ENCODE results near the gene CFAP77. TPM values are rescaled to one million over a fixed set of nuclear protein-coding genes. Genes with fewer than 3 reads are reported as not detected.
A peak's percentile ranks its signal among the peaks of the same experiment; 100 is the strongest.

CFAP77 gene
- total and polyA plus RNA-seq, 4 donors: 4.9 to 12.8 (median 6.2) TPM

DNA sequence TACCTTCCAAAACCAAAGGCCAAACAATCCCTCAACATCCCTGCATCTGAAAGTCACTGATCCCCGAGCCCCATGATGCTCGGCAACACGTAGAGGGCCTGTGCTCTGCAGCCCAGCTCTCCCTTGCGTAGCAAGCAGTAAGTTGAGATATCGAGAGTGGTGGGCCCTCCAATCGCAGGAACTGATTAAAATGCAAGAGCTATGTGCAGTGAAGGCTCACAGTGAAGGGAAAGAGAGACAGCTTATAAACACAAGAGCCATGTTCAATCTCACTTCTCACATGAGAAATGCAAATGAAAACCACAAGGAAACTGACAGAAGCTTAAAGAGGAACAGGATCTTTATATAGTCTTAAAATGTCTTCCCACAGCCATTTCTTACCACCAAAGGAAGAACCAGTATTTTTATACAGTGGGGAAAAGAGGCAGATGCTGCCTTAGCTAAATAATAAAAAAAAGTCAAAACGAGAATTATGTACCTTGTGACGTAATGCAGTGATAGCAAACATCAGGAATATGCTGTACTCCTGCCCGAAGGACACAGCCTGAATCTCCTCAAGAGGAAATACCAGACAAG is 28.0 kb upstream of the CFAP77 start:
- Histone ChIP-seq H3K4me1 (ENCODE audit: control insufficient read depth in 5 of 5, insufficient read depth in 5 of 5, low read length in 5 of 5) (peaks cover 0 to 2% (median 0%) of the 10 kb centered on the region in 5 donors), H3K36me3 (ENCODE audit: control insufficient read depth in 4 of 4, insufficient read depth in 4 of 4, low read length in 4 of 4) (peaks cover 14 to 48% (median 33%) of the 10 kb centered on the region in 4 donors), H3K27ac (ENCODE audit: low read depth in 1 of 2, low read length in 1 of 2) (peak overlapping the region in 1 of 2 donors; percentile 37), H3K27me3 (ENCODE audit: control insufficient read depth in 3 of 3, insufficient read depth in 3 of 3, low read length in 2 of 3) (no peaks in the 10 kb centered on the region), H3K9ac (ENCODE audit: insufficient read depth in 1 of 2, low read length in 2 of 2) (no peak overlapping the region), H3K4me3 (no peak overlapping the region), H3K9me3 (ENCODE audit: control insufficient read depth in 4 of 4, insufficient read depth in 3 of 4, low read length in 3 of 4) (peaks cover 0 to 3% (median 0%) of the 10 kb centered on the region in 4 donors)
- ATAC-seq (ENCODE audit: insufficient read depth, low FRiP score) (no peak), DNase-seq (no peak)
- TF ChIP-seq, protein P1, sequence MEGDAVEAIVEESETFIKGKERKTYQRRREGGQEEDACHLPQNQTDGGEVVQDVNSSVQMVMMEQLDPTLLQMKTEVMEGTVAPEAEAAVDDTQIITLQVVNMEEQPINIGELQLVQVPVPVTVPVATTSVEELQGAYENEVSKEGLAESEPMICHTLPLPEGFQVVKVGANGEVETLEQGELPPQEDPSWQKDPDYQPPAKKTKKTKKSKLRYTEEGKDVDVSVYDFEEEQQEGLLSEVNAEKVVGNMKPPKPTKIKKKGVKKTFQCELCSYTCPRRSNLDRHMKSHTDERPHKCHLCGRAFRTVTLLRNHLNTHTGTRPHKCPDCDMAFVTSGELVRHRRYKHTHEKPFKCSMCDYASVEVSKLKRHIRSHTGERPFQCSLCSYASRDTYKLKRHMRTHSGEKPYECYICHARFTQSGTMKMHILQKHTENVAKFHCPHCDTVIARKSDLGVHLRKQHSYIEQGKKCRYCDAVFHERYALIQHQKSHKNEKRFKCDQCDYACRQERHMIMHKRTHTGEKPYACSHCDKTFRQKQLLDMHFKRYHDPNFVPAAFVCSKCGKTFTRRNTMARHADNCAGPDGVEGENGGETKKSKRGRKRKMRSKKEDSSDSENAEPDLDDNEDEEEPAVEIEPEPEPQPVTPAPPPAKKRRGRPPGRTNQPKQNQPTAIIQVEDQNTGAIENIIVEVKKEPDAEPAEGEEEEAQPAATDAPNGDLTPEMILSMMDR (IDR thresholded peaks at IDR 0.05; ENCODE audit: control extremely low read depth, extremely low read depth): no peak
- WGBS, 2 donors: 71 to 72% methylated on average over 9 of the region's 9 CpGs

DNA sequence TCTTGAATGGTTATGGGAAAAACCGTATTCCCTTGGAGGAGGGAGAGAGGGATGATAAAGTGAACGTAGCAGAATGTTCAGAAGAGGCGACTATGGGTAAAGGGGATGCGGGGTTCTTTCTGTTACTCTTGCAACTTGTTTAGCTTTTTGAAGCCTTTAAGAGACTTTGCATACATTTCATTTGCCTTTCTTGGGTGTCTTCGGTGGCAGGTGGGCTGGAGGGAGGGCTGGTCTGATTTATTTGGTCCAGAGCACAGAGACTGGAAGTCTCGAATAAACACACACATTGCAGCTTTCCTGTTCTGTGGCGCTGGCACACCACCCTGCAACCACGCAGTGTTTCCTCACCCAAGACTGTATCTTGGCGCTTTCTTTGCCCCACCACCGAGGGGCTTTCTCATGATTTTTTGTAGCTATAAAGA is 26.5 kb upstream of the CFAP77 start:
- no peaks in the 10 kb centered on the region for H3K27me3 ChIP-seq (ENCODE audit: control insufficient read depth in 3 of 3, insufficient read depth in 3 of 3, low read length in 2 of 3)
- no peak overlapping the region for H3K9ac ChIP-seq (ENCODE audit: insufficient read depth in 1 of 2, low read length in 2 of 2)
- no peak overlapping the region for H3K4me3 ChIP-seq
- WGBS, 2 donors: 42 to 58% methylated on average over 10 of the region's 10 CpGs
- H3K9me3 ChIP-seq (ENCODE audit: control insufficient read depth in 4 of 4, insufficient read depth in 3 of 4, low read length in 3 of 4): no peaks in the 10 kb centered on the region
- DNase-seq (no peak), ATAC-seq (ENCODE audit: insufficient read depth, low FRiP score) (no peak)
- H3K27ac ChIP-seq (ENCODE audit: low read depth in 1 of 2, low read length in 1 of 2): no peak overlapping the region
- peaks cover 0 to 2% (median 0%) of the 10 kb centered on the region in 5 donors for H3K4me1 ChIP-seq (ENCODE audit: control insufficient read depth in 5 of 5, insufficient read depth in 5 of 5, low read length in 5 of 5)
- TF ChIP-seq, protein P1 (IDR thresholded peaks at IDR 0.05; ENCODE audit: control extremely low read depth, extremely low read depth): no peak
- peaks cover 16 to 42% (median 30%) of the 10 kb centered on the region in 4 donors for H3K36me3 ChIP-seq (ENCODE audit: control insufficient read depth in 4 of 4, insufficient read depth in 4 of 4, low read length in 4 of 4)

DNA sequence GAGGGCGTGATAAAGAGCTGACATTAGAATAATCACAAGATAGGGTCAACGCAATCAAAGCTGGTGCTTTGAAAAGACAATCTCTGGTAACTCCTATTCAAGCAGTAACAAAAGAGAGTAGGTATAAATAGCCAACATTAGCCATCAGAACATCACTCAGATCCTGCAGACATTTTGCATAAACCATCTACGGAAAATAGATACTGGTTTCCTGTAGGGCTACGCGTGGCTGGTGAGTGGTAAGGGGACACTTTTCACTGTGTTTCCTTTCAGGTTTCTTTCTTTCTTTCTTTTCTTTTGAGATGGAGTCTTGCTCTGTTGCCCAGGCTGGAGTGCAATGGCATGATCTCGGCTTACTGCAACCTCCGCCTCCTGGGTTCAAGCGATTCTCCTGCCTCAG is 25.6 kb upstream of the CFAP77 start:
- ATAC-seq (ENCODE audit: insufficient read depth, low FRiP score) (no peak), DNase-seq (no peak)
- Histone ChIP-seq H3K36me3 (ENCODE audit: control insufficient read depth in 4 of 4, insufficient read depth in 4 of 4, low read length in 4 of 4) (peaks cover 14 to 40% (median 27%) of the 10 kb centered on the region in 4 donors), H3K27ac (ENCODE audit: low read depth in 1 of 2, low read length in 1 of 2) (no peak overlapping the region), H3K9me3 (ENCODE audit: control insufficient read depth in 4 of 4, insufficient read depth in 3 of 4, low read length in 3 of 4) (no peaks in the 10 kb centered on the region), H3K9ac (ENCODE audit: insufficient read depth in 1 of 2, low read length in 2 of 2) (no peak overlapping the region), H3K27me3 (ENCODE audit: control insufficient read depth in 3 of 3, insufficient read depth in 3 of 3, low read length in 2 of 3) (no peaks in the 10 kb centered on the region), H3K4me1 (ENCODE audit: control insufficient read depth in 5 of 5, insufficient read depth in 5 of 5, low read length in 5 of 5) (peaks cover 0 to 2% (median 0%) of the 10 kb centered on the region in 5 donors), H3K4me3 (no peak overlapping the region)
- 73 to 74% methylated on average over 8 of the region's 8 CpGs for WGBS, 2 donors
- TF ChIP-seq, protein P1 (IDR thresholded peaks at IDR 0.05; ENCODE audit: control extremely low read depth, extremely low read depth): no peak

DNA sequence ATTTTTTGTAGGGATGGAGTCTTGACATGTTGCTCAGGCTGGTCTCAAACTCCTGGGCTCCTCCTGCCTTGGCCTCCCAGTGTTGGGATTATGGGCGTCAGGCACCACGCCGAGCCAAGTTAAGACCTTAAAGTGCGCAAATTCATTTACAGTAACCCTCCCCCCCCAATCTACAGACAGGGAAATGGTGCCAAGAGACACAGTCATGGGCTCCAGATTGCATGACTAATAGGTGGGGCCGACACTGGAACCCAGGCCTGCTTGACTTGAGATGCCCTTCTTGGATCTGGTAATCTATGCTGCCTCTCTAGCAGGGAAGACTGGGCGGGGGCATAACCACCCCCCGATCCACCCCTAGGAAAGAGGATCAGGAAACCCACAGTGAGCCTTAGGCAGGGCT is 22.9 kb upstream of the CFAP77 start:
- ATAC-seq (ENCODE audit: insufficient read depth, low FRiP score): no peak
- WGBS, 2 donors: 97 to 98% methylated on average over 7 of the region's 7 CpGs
- Histone ChIP-seq H3K36me3 (ENCODE audit: control insufficient read depth in 4 of 4, insufficient read depth in 4 of 4, low read length in 4 of 4) (peaks cover 27 to 52% (median 38%) of the 10 kb centered on the region in 4 donors), H3K27me3 (ENCODE audit: control insufficient read depth in 3 of 3, insufficient read depth in 3 of 3, low read length in 2 of 3) (no peaks in the 10 kb centered on the region), H3K4me1 (ENCODE audit: control insufficient read depth in 5 of 5, insufficient read depth in 5 of 5, low read length in 5 of 5) (peaks cover 0 to 2% (median 0%) of the 10 kb centered on the region in 5 donors), H3K27ac (ENCODE audit: low read depth in 1 of 2, low read length in 1 of 2) (no peak overlapping the region), H3K4me3 (no peak overlapping the region), H3K9ac (ENCODE audit: insufficient read depth in 1 of 2, low read length in 2 of 2) (no peak overlapping the region), H3K9me3 (ENCODE audit: control insufficient read depth in 4 of 4, insufficient read depth in 3 of 4, low read length in 3 of 4) (no peaks in the 10 kb centered on the region)
- no peak for DNase-seq
- TF ChIP-seq, protein P1 (IDR thresholded peaks at IDR 0.05; ENCODE audit: control extremely low read depth, extremely low read depth): no peak

All from lung (tissue), 12 donors.